Adrenal gland (tissue), 12 donors: Measurements from ENCODE around the gene HJV. TPM values are rescaled to one million over a fixed set of nuclear protein-coding genes. Genes with fewer than 3 reads are reported as not detected.

ENCODE experiments used
- DNase-seq, 7 donors: peaks; one replicate each; pipeline ENCODE4 v3.0.0-alpha.2; 2019 to 2020
- H3K27ac ChIP-seq, 5 donors: fragments of 200-600 bp; sonication (generic) in 4 of 5; 1 replicate in 3 of 5; 2 replicates in 2 of 5; pipeline versions ENCODE4 v1.5.1 to v1.8.0; 2016 to 2020; ENCODE audit warnings: mild to moderate bottlenecking in 1 of 5
- H3K27me3 ChIP-seq: fragments of 200-600 bp; 2 replicates; pipeline ENCODE4 v1.8.0; 2021
- H3K36me3 ChIP-seq, 2 donors: fragments of 200-600 bp; replicated peaks in 1 of 2; 1 replicate in 1 of 2; 2 replicates in 1 of 2; pipeline versions ENCODE4 v1.5.1 to v1.8.0; 2018 to 2022
- H3K4me1 ChIP-seq, 2 donors: fragments of 200-600 bp; replicated peaks in 1 of 2; 1 replicate in 1 of 2; 2 replicates in 1 of 2; pipeline versions ENCODE4 v1.5.1 to v1.8.0; 2018 to 2021
- H3K4me3 ChIP-seq, 4 donors: fragments of 200-600 bp; sonication (generic) in 3 of 4; one replicate each; pipeline ENCODE4 v1.5.1; 2016 to 2018
- H3K9me3 ChIP-seq, 3 donors: fragments of 200-600 bp; sonication (generic) in 1 of 3; replicated peaks in 1 of 3; 1 replicate in 2 of 3; 2 replicates in 1 of 3; pipeline versions ENCODE4 v1.5.1 to v1.8.0; 2016 to 2021
- CTCF ChIP-seq, 6 experiments: fragments of 450-650 bp in 4 of 6; fragments of 200-600 bp in 2 of 6; sonication (generic) in 1 of 6; IDR thresholded peaks; 1 replicate in 5 of 6; 2 replicates in 1 of 6; pipeline versions ENCODE4 v1.5.1 to v1.8.0; 2016 to 2021; ENCODE audit warnings: antibody characterized with exemption in 6 of 6, mild to moderate bottlenecking in 2 of 6, moderate library complexity in 1 of 6
- POLR2A ChIP-seq, 2 donors: fragments of 450-650 bp; IDR thresholded peaks; one replicate each; pipeline ENCODE4 v1.6.1; 2017; ENCODE audit warnings: antibody characterized with exemption in 2 of 2, mild to moderate bottlenecking in 2 of 2, moderate library complexity in 1 of 2
- WGBS, 4 donors: extraction: QIAGEN DNeasy Blood & Tissue Kit in 2 of 4; methylation state at CpG; one replicate each; pipeline versions ENCODE4 v1.1.5 to v1.1.7; 2013 to 2017; 5-methylcytosine and 5-hydroxymethylcytosine counted together
- intact Hi-C, 2 donors: fragments of 100-400 bp; cut with DNase I; formaldehyde crosslinking; loops; one replicate each; pipeline versions ENCODE4 v1.14.1 to v1.15.0; 2022 to 2023
- polyA plus RNA-seq, 3 donors: library from polyadenylated mRNA; stranded (reverse); fragments of 200-250 nt in 2 of 3; fragments of 350-450 nt in 1 of 3; fragmentation: Illumina TruSeq in 1 of 3; extraction: RNeasy Lipid Tissue Mini Kit (QIAGEN cat#74804) in 1 of 3; gene quantifications; one replicate each; pipeline ENCODE4 v1.2.3, GENCODE V29; 2013 to 2014
- total RNA-seq, 9 donors: library from RNA; depleted of rRNA in 4 of 9; stranded (reverse); fragments of >200 nt in 4 of 9; fragments of 120-200 nt in 1 of 9; fragmentation: NEBNext Ultra II Directional in 1 of 9; extraction: Animal tissue kit (Norgen Biotek cat#: 25700) in 1 of 9; gene quantifications; one replicate each; pipeline versions ENCODE4 v1.1.0 to v1.2.4, GENCODE V29; 2013 to 2023
- donor health status: healthy with polysubstance abuse.
- donor health status: Bipolar disorder and iron deficiency.
- donor health status: DM: yes; HTN: yes; CAD: no.
- donor health status: DM: no; HTN: no; CAD: no.
- donor health status: DM: no; HTN: no; CAD: no.
- donor health status: DM: yes; HTN: yes; CAD: no.

The HJV gene
- total and polyA plus RNA-seq, 12 donors, result 0.07 to 1.7 (median 0.23) TPM; not detected in 4

GRCh38 chr1:146001709-146002108 is 19.8 kb downstream of the HJV start:
- DNase-seq, result peak in 1 of 7 donors; percentile 23
- intact Hi-C loops, result no loop called here
- H3K36me3 ChIP-seq, result no peaks in the 10 kb centered on the region
- peak overlapping the region in 3 of 5 donors; percentile 8 to 60 (median 41) for H3K27ac ChIP-seq
- no peak for TF ChIP-seq CTCF (IDR thresholded peaks at IDR 0.05)
- no peak for TF ChIP-seq POLR2A (IDR thresholded peaks at IDR 0.05)
- no peaks in the 10 kb centered on the region for H3K27me3 ChIP-seq
- H3K4me1 ChIP-seq, result peaks cover 20 to 37% of the 10 kb centered on the region in 2 donors
- H3K4me3 ChIP-seq, result no peak overlapping the region
- no peaks in the 10 kb centered on the region for H3K9me3 ChIP-seq
- 91 to 100% (median 95%) methylated on average over 2 of the region's 2 CpGs for whole genome bisulfite sequencing, 4 donors

DNA sequence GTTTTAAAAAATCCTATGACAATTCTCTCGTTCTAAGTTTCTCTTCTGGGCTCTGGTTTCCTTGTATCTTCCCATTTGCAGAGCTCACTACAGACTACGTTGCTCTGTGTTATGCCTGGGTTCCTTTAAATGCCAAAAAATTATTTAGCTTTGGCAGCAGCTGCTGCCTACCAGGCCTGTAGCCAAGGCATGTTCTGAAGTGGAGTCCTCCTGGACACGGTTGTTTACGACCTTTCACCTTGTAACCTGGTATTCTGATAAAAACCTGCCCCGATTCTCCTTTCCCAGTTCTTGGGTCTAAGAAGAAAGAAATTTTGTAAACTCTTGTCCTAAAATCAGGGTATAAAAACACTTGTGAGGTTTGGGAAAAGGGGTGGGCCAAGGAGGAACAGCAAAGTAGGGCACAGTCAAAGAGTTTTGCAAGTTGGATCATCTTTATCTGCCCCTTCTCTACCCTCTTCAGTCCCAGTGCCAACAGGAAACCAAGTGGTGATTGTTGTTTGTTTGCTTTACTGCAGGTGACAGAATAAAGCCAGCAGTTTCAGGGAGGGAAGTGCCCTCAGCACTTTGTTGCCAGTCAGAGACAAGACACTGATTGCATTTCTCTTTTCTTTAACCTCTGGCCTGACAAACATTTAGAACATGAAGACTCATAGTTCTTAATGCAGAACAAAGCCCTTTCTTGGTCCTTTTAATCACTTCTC is 22.1 kb downstream of the HJV start:
- DNase-seq, result peak in 5 of 7 donors; percentile 63 to 83 (median 65)
- H3K27me3 ChIP-seq, result no peaks in the 10 kb centered on the region
- peak overlapping the region; percentile 40 to 97 (median 80) for H3K27ac ChIP-seq
- 9 to 19% (median 12%) methylated on average over 5 of the region's 5 CpGs for WGBS, 4 donors
- H3K9me3 ChIP-seq, result no peaks in the 10 kb centered on the region
- peak overlapping the region in 1 of 4 donors; percentile 80 for H3K4me3 ChIP-seq
- H3K4me1 ChIP-seq, result peaks cover 20 to 32% of the 10 kb centered on the region in 2 donors
- peaks cover 0 to 14% of the 10 kb centered on the region in 2 donors for H3K36me3 ChIP-seq
- TF ChIP-seq POLR2A (IDR thresholded peaks at IDR 0.05), result peak in 1 of 2 donors; percentile 48
- no peak for TF ChIP-seq CTCF (IDR thresholded peaks at IDR 0.05)
- intact Hi-C loops, result no loop called here

DNA sequence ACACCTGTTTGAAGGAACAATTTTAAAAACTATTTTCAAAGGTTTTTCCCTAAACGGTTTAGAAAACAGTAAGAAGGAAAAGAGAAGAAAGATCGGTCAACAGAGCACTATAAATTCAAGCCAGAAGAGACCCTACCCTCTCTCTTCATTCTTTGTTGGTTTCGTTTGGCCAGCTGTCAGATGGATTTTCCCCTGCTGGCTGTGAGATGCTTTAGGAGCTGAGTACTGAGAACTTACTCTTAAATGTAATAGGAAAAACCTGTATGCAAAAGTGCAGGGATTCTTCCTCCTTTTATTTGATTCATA is 23.9 kb downstream of the HJV start:
- TF ChIP-seq CTCF (IDR thresholded peaks at IDR 0.05) (peak in 3 of 6 experiments; percentile 10 to 16 (median 12)), POLR2A (IDR thresholded peaks at IDR 0.05) (no peak)
- H3K4me1 ChIP-seq, result peaks cover 28 to 42% of the 10 kb centered on the region in 2 donors
- H3K4me3 ChIP-seq, result peak overlapping the region in 2 of 4 donors; percentile 20 to 80
- 36 to 54% (median 40%) methylated on average over 3 of the region's 3 CpGs for WGBS, 4 donors
- peak in 1 of 7 donors; percentile 55 for DNase-seq
- no peaks in the 10 kb centered on the region for H3K9me3 ChIP-seq
- H3K27ac ChIP-seq, result peak overlapping the region; percentile 83 to 97 (median 93)
- H3K36me3 ChIP-seq, result peaks cover 0 to 32% of the 10 kb centered on the region in 2 donors
- no peaks in the 10 kb centered on the region for H3K27me3 ChIP-seq
- intact Hi-C loops, result no loop called here

DNA sequence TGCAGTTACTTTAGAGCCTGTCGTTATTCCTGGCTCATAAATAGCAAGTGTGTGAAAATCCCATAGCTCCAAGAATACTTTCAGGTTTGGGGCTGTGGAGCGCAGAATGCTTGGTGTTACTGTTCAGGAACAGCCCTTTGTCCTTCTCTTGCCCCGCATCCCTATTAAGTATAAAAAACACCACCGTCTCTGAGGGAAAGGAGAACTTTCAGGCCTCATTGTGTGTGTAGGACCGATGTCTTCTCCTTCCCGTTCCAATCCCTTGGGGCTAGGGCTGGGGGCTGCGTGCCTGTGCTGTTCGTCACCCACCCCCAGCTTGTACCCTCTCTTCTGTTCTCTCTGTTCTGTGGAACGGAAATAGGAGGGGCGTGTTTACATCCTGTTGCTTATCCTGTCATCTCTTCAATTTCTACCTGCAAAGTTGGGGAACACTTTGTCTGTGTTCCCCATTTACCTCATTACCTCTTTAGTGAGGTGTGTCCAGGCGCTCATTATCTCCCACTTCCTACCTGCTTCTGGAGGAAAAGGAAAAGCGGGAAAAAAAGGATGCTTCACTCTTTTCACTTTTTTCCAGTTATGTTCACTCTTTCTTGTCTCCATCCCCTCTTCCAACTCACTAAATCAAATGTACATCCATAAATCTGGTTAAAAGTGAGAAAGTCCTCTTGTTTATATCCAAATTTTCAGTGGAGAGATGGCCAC is 24.4 kb downstream of the HJV start:
- H3K9me3 ChIP-seq, result no peaks in the 10 kb centered on the region
- intact Hi-C loops, result no loop called here
- peak overlapping the region; percentile 83 to 97 (median 93) for H3K27ac ChIP-seq
- peaks cover 0 to 36% of the 10 kb centered on the region in 2 donors for H3K36me3 ChIP-seq
- DNase-seq, result peak in 4 of 7 donors; percentile 35 to 77 (median 55)
- peak overlapping the region in 3 of 4 donors; percentile 14 to 80 (median 20) for H3K4me3 ChIP-seq
- H3K4me1 ChIP-seq, result peaks cover 33 to 47% of the 10 kb centered on the region in 2 donors
- no peaks in the 10 kb centered on the region for H3K27me3 ChIP-seq
- 13 to 17% (median 16%) methylated on average over 12 of the region's 12 CpGs for WGBS, 4 donors
- TF ChIP-seq CTCF (IDR thresholded peaks at IDR 0.05) (no peak), POLR2A (IDR thresholded peaks at IDR 0.05) (no peak)
